ENCODE data around the gene IMMT.

- TF ChIP-seq CTCF (IDR thresholded peaks at IDR 0.05) = no peak
- TF ChIP-seq POLR2A (IDR thresholded peaks at IDR 0.05) = no peak
Measured at GRCh38 chr2:86233436-86233835, 38.2 kb upstream of the IMMT start.
